ENCODE results near the gene BAK1. TPM values are rescaled to one million over a fixed set of nuclear protein-coding genes. Genes with fewer than 3 reads are reported as not detected.

BAK1 gene
- total RNA-seq, 6 donors from 2014 or later = 9.2 to 23.5 (median 13.7) TPM

DNA sequence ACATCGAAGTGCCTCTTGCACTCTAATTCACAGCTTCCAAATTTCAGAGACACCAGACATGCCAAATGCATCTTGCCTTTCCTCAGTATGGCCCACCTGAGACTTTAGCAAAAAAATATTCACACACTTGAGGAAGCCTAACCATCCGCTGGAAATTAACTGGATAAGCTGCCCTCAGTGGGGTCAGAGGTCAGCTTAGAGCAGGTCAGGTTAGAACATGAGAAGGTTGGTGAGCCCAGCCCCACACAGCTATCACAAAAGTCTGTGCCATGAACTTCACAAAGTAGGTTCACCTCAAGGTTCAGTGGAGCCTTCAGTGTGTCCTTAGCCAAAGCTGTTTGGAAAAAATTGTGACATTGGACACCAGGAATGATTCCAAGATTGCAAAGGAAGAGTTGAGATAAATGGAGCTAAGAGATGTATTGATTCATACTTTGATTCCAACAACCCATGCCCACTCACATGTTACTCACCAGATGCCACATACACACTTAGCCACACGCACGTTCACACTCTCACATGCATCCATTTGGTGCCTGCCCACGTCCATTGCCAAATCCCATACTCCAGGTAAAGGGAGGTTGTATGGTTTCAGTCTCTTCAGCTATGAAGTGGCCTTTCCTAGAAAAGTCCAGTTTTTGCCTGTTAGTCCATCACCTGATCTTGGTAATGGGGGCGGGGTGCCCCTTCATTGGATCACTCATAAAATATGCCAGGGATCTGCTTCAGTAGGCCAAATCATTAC, 11.1 kb downstream of the BAK1 start:
- H3K27ac ChIP-seq = no peak overlapping the region
- 97 to 99% methylated on average over 6 of the region's 6 CpGs for WGBS, 2 donors
- ATAC-seq (ENCODE audit: low FRiP score in 2 of 2) (no peak), DNase-seq (no peak)
- peaks cover 4 to 17% (median 8%) of the 10 kb centered on the region in 4 donors for H3K4me1 ChIP-seq
- TF ChIP-seq EP300 (IDR thresholded peaks at IDR 0.05) (no peak), POLR2AphosphoS5 (IDR thresholded peaks at IDR 0.05) (no peak), POLR2A (IDR thresholded peaks at IDR 0.05) (no peak)
- TF ChIP-seq, protein P1, sequence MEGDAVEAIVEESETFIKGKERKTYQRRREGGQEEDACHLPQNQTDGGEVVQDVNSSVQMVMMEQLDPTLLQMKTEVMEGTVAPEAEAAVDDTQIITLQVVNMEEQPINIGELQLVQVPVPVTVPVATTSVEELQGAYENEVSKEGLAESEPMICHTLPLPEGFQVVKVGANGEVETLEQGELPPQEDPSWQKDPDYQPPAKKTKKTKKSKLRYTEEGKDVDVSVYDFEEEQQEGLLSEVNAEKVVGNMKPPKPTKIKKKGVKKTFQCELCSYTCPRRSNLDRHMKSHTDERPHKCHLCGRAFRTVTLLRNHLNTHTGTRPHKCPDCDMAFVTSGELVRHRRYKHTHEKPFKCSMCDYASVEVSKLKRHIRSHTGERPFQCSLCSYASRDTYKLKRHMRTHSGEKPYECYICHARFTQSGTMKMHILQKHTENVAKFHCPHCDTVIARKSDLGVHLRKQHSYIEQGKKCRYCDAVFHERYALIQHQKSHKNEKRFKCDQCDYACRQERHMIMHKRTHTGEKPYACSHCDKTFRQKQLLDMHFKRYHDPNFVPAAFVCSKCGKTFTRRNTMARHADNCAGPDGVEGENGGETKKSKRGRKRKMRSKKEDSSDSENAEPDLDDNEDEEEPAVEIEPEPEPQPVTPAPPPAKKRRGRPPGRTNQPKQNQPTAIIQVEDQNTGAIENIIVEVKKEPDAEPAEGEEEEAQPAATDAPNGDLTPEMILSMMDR (IDR thresholded peaks at IDR 0.05) = no peak
- no peak overlapping the region for H3K4me3 ChIP-seq
- no peaks in the 10 kb centered on the region for H3K9me3 ChIP-seq
- H3K36me3 ChIP-seq = peaks cover 0 to 12% (median 5%) of the 10 kb centered on the region in 4 donors
- no peaks in the 10 kb centered on the region for H3K27me3 ChIP-seq

DNA sequence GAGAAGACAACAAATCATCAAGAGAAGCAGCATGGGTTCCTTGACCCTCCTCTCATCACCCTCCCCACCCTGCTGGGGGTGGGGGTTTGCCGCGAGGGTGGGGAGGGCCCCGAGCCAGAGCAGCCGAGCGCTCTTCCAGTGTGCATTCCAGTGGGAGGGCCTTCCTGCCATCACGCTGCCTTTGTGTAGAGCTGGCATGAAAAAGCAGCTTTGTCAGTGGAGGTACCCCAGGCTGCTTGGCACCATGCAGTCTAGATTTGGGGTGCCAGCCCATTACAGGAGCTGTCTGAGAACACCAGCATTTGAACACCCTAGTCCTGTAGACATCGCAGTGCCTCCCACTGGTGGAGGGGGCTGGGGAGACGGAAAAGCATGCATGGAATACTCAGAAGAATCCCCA, 12.2 kb downstream of the BAK1 start:
- H3K4me3 ChIP-seq = no peak overlapping the region
- H3K27me3 ChIP-seq = no peaks in the 10 kb centered on the region
- no peak overlapping the region for H3K27ac ChIP-seq
- TF ChIP-seq EP300 (IDR thresholded peaks at IDR 0.05) (no peak), POLR2A (IDR thresholded peaks at IDR 0.05) (no peak), POLR2AphosphoS5 (IDR thresholded peaks at IDR 0.05) (no peak)
- TF ChIP-seq, protein P1 (IDR thresholded peaks at IDR 0.05) = no peak
- no peaks in the 10 kb centered on the region for H3K9me3 ChIP-seq
- ATAC-seq (ENCODE audit: low FRiP score in 2 of 2) = no peak
- WGBS, 2 donors = 71 to 87% methylated on average over 8 of the region's 8 CpGs
- H3K36me3 ChIP-seq = peaks cover 0 to 4% (median 1%) of the 10 kb centered on the region in 4 donors
- peaks cover 4 to 17% (median 8%) of the 10 kb centered on the region in 4 donors for H3K4me1 ChIP-seq
- DNase-seq = no peak

DNA sequence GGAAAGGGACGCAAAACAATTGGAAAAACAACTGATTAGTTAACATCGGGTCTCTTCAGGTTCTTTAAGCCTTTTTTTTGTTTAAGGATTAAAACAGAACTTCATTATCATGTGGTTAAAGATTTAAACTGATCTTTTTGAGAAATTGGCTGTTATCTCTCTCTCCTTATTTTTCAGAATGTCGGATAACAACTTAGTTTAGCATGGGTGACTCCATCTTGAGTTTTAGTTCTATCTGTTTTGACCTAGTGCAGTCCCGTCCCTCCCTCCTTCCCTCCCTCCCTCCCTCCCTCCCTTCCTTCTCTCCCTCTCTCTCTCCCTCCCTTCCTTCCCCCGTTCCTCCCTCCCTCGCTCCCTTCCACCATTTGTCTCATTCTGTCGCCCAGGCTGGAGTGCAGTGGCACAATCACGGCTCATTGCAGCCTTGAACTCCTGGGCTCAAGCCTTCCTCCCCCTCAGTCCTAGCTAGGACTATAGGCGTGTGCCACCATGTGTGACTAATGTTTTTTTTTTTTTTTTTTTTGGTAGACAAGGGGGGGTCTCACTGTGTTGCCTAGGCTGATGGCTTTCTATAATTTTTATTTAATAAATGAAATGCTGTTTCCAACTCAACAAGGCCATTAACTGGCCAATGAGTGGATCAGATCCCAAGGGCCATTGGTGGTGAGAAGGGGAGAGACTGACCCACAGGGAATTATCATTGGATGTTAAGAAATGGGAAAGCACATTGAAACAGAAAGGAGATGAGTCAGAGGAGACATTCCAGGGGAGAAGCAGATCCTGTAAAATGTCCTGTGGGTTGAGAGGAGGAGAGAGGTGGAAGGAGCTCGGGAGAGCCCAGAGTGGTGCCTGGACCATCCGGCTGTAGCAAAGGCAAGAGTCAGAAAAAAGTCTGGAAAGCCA, 13.6 kb downstream of the BAK1 start:
- no peaks in the 10 kb centered on the region for H3K36me3 ChIP-seq
- no peaks in the 10 kb centered on the region for H3K9me3 ChIP-seq
- no peak overlapping the region for H3K4me3 ChIP-seq
- H3K27me3 ChIP-seq = no peaks in the 10 kb centered on the region
- H3K4me1 ChIP-seq = peaks cover under 1 to 8% (median 3%) of the 10 kb centered on the region in 4 donors
- ATAC-seq (ENCODE audit: low FRiP score in 2 of 2) (no peak), DNase-seq (no peak)
- WGBS, 2 donors = 78% methylated on average over 11 of the region's 11 CpGs
- H3K27ac ChIP-seq = no peak overlapping the region
- no peak for TF ChIP-seq POLR2A (IDR thresholded peaks at IDR 0.05)
- no peak for TF ChIP-seq POLR2AphosphoS5 (IDR thresholded peaks at IDR 0.05)
- no peak for TF ChIP-seq EP300 (IDR thresholded peaks at IDR 0.05)
- TF ChIP-seq, protein P1 (IDR thresholded peaks at IDR 0.05) = no peak

DNA sequence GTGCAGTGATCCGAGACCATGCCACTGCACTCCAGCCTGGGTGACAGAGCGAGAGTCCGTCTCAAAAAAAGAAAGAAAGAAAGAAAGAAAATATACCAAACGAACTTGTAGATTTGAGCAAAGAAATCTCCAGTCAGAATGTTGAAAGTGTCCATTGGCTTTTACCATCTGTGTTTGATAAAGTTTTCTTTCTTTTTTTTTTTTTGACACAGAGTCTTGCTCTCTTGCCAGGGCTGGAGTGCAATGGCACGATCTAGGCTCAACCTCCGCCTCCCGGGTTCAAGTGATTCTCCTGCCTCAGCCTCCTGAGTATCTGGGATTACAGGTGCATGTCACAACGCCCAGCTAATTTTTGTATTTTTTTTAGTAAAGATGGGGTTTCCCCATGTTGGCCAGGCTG, 21.3 kb downstream of the BAK1 start:
- 85 to 86% methylated on average over 8 of the region's 8 CpGs for WGBS, 2 donors
- ATAC-seq (ENCODE audit: low FRiP score in 2 of 2) (no peak), DNase-seq (no peak)
- H3K27me3 ChIP-seq = no peaks in the 10 kb centered on the region
- H3K27ac ChIP-seq = no peak overlapping the region
- no peaks in the 10 kb centered on the region for H3K4me1 ChIP-seq
- no peak for TF ChIP-seq POLR2AphosphoS5 (IDR thresholded peaks at IDR 0.05)
- no peak for TF ChIP-seq EP300 (IDR thresholded peaks at IDR 0.05)
- TF ChIP-seq, protein P1 (IDR thresholded peaks at IDR 0.05) = no peak
- TF ChIP-seq POLR2A (IDR thresholded peaks at IDR 0.05) = no peak
- H3K4me3 ChIP-seq = no peak overlapping the region
- H3K9me3 ChIP-seq = no peaks in the 10 kb centered on the region
- no peaks in the 10 kb centered on the region for H3K36me3 ChIP-seq

Data from upper lobe of left lung (tissue), 6 donors.